HCT116 (cell line): Measurements from ENCODE around the gene EXOC4. TPM values are rescaled to one million over a fixed set of nuclear protein-coding genes. Genes with fewer than 3 reads are reported as not detected.
"Not testable (repeated sequence)": the region's sequence is repeated elsewhere in the genome, so short reads cannot be mapped to it uniquely, and the experiment has no call there.

ENCODE experiments used
- ATAC-seq: fragments of 200-7000 bp; cut with Tn5 transposase; 2 replicates; pipeline ENCODE4 v1.9.1; 2020; ENCODE audit warnings: mild to moderate bottlenecking, moderate library complexity
- BruUV-seq: library from RNA; stranded (reverse); fragments of 400-500 nt; replicated peaks from 2 replicates; lab custom pipeline; 2021; lab: Mats Ljungman, UMichigan
- CTCF ChIA-PET: fragments of 300-600 bp; sonication (Branson Sonifier 250); formaldehyde crosslinking; loops from one replicate; lab custom pipeline; 2021; ENCODE audit warnings: antibody characterized with exemption; lab: Charles Lee
- POLR2A ChIA-PET: fragments of 300-600, 350-600 bp; sonication (Branson Sonifier 250); formaldehyde crosslinking; loops from one replicate; lab custom pipeline; 2021; ENCODE audit warnings: antibody characterized with exemption; lab: Charles Lee
- RAD21 ChIA-PET, 2 experiments: fragments of 300-600 bp; sonication (Branson Sonifier 250); formaldehyde crosslinking; loops; one replicate each; lab custom pipeline; 2023; ENCODE audit warnings: low total read pairs in 2 of 2; ENCODE audit not compliant: uncharacterized antibody in 2 of 2, unreplicated experiment in 2 of 2, low non-redundant PET in 1 of 2; lab: Charles Lee
- DNase-seq: peaks from one replicate; pipeline ENCODE4 v3.0.0-alpha.2; 2010; ENCODE audit warnings: low read depth, low spot score
- H2AFZ ChIP-seq: fragments of 200-600 bp; shearing (Covaris generic), sonication (generic); 2 replicates; pipeline ENCODE4 v1.6.1; 2017; ENCODE audit warnings: low read depth, mixed run types, mixed read lengths, antibody characterized with exemption, low read length; ENCODE audit not compliant: poor library complexity, severe bottlenecking
- H3K27ac ChIP-seq: 2 replicates; pipeline ENCODE4 v1.5.1; 2012; ENCODE audit warnings: low read depth, low read length
- H3K27me3 ChIP-seq: fragments of 200-600 bp; sonication (generic); 2 replicates; pipeline ENCODE4 v1.6.1; 2016; ENCODE audit warnings: mixed run types, low read length, mixed read lengths; ENCODE audit not compliant: insufficient read depth
- H3K36me3 ChIP-seq, 2 experiments: fragments of 200-500 bp in 1 of 2; fragments of 200-600 bp in 1 of 2; sonication (Bioruptor generic) in 1 of 2; sonication (generic) in 1 of 2; 2 replicates each; pipeline versions ENCODE4 v1.5.1 to v1.6.1; 2014 to 2016; ENCODE audit warnings: low read length in 2 of 2, inconsistent platforms in 1 of 2, mixed read lengths in 1 of 2, mixed run types in 1 of 2; ENCODE audit not compliant: insufficient read depth in 2 of 2, control insufficient read depth in 1 of 2
- H3K4me1 ChIP-seq, 2 experiments: fragments of 200-600 bp in 1 of 2; sonication (generic) in 1 of 2; 2 replicates each; pipeline versions ENCODE4 v1.5.1 to v1.6.1; 2012 to 2017; ENCODE audit warnings: low read length in 2 of 2, inconsistent platforms in 1 of 2, mild to moderate bottlenecking in 1 of 2, mixed read lengths in 1 of 2, mixed run types in 1 of 2, moderate library complexity in 1 of 2; ENCODE audit not compliant: insufficient read depth in 2 of 2, control insufficient read depth in 1 of 2
- H3K4me2 ChIP-seq: fragments of 200-600 bp; sonication (generic); 2 replicates; pipeline ENCODE4 v1.6.1; 2017; ENCODE audit warnings: mixed run types, low read length, mixed read lengths
- H3K4me3 ChIP-seq, 2 experiments: fragments of 200-600 bp in 1 of 2; sonication (generic) in 1 of 2; replicated peaks in 1 of 2; 2 replicates each; pipeline ENCODE4 v1.5.1; 2011 to 2016; ENCODE audit warnings: low read length in 2 of 2, control low read depth in 1 of 2, low read depth in 1 of 2, mild to moderate bottlenecking in 1 of 2, mixed read lengths in 1 of 2, mixed run types in 1 of 2
- H3K79me2 ChIP-seq: fragments of 200-600 bp; sonication (generic); 2 replicates; pipeline ENCODE4 v1.6.1; 2017; ENCODE audit warnings: mild to moderate bottlenecking, mixed run types, low read length, moderate library complexity, mixed read lengths; ENCODE audit not compliant: insufficient read depth
- H3K9ac ChIP-seq: fragments of 200-600 bp; sonication (generic); 2 replicates; pipeline ENCODE4 v1.6.1; 2016; ENCODE audit warnings: low read length, mixed read lengths
- H3K9me2 ChIP-seq: fragments of 200-600 bp; sonication (generic), shearing (Covaris generic); 2 replicates; pipeline ENCODE4 v1.6.1; 2017; ENCODE audit warnings: mixed run types, mild to moderate bottlenecking, moderate library complexity; ENCODE audit not compliant: insufficient read depth
- H3K9me3 ChIP-seq, 2 experiments: fragments of 200-500 bp in 1 of 2; fragments of 200-600 bp in 1 of 2; sonication (Bioruptor generic) in 1 of 2; sonication (generic) in 1 of 2; 2 replicates each; pipeline ENCODE4 v1.6.1; 2014 to 2017; ENCODE audit warnings: low read length in 2 of 2, mixed read lengths in 2 of 2, inconsistent platforms in 1 of 2, low read depth in 1 of 2, mild to moderate bottlenecking in 1 of 2, mixed run types in 1 of 2, moderate library complexity in 1 of 2; ENCODE audit not compliant: control insufficient read depth in 1 of 2, insufficient read depth in 1 of 2
- H4K20me1 ChIP-seq: fragments of 200-600 bp; sonication (generic), shearing (Covaris generic); 2 replicates; pipeline ENCODE4 v1.6.1; 2017; ENCODE audit warnings: mixed run types, mild to moderate bottlenecking, moderate library complexity; ENCODE audit not compliant: insufficient read depth
- POLR2AphosphoS5 ChIP-seq: IDR thresholded peaks from 2 replicates; pipeline ENCODE4 v1.6.1; 2011; ENCODE audit warnings: mild to moderate bottlenecking, low read depth, low read length, moderate library complexity
- RAD21 ChIP-seq: IDR thresholded peaks from 2 replicates; pipeline ENCODE4 v1.6.1; 2012; ENCODE audit warnings: low read depth, mild to moderate bottlenecking
- intact Hi-C: fragments of 100-400 bp; cut with micrococcal nuclease; formaldehyde crosslinking; loops from 2 replicates; pipeline ENCODE4 v1.10.0; 2022
- total RNA-seq: library from RNA; stranded (reverse); gene quantifications from one replicate; pipeline ENCODE4 v1.2.1, GENCODE V29; 2021; ENCODE audit not compliant: unreplicated experiment
- TF ChIP-seq, protein P1 (sequence below), 3 experiments: fragments of 200-600 bp in 1 of 3; sonication (generic) in 1 of 3; IDR thresholded peaks in 2 of 3; conservative IDR thresholded peaks in 1 of 3; 2 replicates each; pipeline ENCODE4 v1.5.1; 2012 to 2017; ENCODE audit warnings: low read depth in 2 of 3, low read length in 2 of 3, antibody characterized with exemption in 1 of 3, borderline replicate concordance in 1 of 3, control low read depth in 1 of 3, mild to moderate bottlenecking in 1 of 3, mixed read lengths in 1 of 3, mixed run types in 1 of 3, moderate library complexity in 1 of 3; ENCODE audit not compliant: insufficient read depth in 1 of 3
- TF ChIP-seq, protein P2 (sequence below): IDR thresholded peaks from 2 replicates; pipeline ENCODE4 v1.6.1; 2012

Gene EXOC4
- total RNA-seq, 1 experiment from 2014 or later, result 40.3 TPM

DNA sequence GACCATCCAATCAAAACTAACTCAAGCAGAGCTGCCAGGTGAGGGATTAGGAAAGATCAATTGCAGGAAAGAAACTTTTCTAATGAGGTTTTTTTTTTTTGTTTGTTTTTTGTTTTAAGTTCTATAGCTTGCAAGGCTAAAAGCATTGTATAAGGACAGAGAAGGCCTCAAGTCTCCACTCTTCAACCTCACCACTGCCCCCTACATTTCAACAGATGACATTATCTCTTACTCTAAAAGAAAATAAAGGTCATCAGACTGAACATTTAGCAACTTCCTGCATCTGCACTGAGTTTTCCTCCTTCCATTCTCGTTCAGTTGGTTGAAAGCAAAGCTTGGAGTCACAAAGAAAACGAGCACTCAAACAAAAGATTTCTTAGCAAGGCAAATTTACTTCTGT, 45.2 kb upstream of the EXOC4 start:
- Histone ChIP-seq H3K79me2 (no peaks in the 10 kb centered on the region), H3K4me2 (no peak overlapping the region), H3K4me1 (no peaks in the 10 kb centered on the region), H3K4me3 (no peak overlapping the region), H3K9me2 (no peaks in the 10 kb centered on the region), H3K9ac (no peak overlapping the region), H3K36me3 (no peaks in the 10 kb centered on the region), H3K9me3 (no peaks in the 10 kb centered on the region)
- CTCF ChIA-PET, result interaction anchor here (1.0 kb wide), 1 partner anchor 498 kb away, joined by 3 read pairs; no protein-coding TSS in a partner anchor
- BruUV-seq, result no TSS peak
- RAD21 ChIA-PET, result no interaction called here
- peak; percentile 68 for ATAC-seq
- TF ChIP-seq, protein P1, sequence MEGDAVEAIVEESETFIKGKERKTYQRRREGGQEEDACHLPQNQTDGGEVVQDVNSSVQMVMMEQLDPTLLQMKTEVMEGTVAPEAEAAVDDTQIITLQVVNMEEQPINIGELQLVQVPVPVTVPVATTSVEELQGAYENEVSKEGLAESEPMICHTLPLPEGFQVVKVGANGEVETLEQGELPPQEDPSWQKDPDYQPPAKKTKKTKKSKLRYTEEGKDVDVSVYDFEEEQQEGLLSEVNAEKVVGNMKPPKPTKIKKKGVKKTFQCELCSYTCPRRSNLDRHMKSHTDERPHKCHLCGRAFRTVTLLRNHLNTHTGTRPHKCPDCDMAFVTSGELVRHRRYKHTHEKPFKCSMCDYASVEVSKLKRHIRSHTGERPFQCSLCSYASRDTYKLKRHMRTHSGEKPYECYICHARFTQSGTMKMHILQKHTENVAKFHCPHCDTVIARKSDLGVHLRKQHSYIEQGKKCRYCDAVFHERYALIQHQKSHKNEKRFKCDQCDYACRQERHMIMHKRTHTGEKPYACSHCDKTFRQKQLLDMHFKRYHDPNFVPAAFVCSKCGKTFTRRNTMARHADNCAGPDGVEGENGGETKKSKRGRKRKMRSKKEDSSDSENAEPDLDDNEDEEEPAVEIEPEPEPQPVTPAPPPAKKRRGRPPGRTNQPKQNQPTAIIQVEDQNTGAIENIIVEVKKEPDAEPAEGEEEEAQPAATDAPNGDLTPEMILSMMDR (IDR thresholded peaks at IDR 0.05 in 2 of 3, conservative IDR thresholded peaks at IDR 0.05 in 1 of 3; ENCODE audit: borderline replicate concordance in 1 of 3, insufficient read depth in 1 of 3, low read depth in 2 of 3, low read length in 2 of 3), result peak; percentile 33 to 54 (median 44); a peak in 5 of 6 replicates
- TF ChIP-seq, protein P2, sequence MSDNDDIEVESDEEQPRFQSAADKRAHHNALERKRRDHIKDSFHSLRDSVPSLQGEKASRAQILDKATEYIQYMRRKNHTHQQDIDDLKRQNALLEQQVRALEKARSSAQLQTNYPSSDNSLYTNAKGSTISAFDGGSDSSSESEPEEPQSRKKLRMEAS, result no peak
- TF ChIP-seq RAD21 (peak; percentile 47), POLR2AphosphoS5 (no peak)
- TF ChIP-seq, all 23 proteins: peak for 2
- H4K20me1 ChIP-seq, result no peaks in the 10 kb centered on the region
- no peak overlapping the region for H2AFZ ChIP-seq
- H3K27ac ChIP-seq, result no peak overlapping the region
- POLR2A ChIA-PET, result no interaction called here
- H3K27me3 ChIP-seq, result no peaks in the 10 kb centered on the region
- intact Hi-C loops, result no loop called here
- peak; percentile 12 for DNase-seq

DNA sequence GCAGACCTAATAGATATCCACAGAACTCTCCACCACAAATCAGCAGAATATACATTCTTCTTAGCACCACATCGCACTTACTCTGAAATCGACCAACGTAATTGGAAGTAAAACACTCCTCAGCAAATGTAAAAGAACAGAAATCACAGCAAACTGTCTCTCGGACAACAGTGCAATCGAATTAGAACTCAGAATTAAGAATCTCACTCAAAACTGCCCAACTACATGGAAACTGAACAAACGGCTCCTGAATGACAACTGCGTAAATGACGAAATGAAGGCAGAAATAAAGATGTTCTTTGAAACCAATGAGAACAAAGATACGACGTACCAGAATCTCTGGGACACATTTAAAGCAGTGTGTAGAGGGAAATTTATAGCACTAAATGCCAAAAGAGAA, 42.1 kb upstream of the EXOC4 start:
- DNase-seq, BruUV-seq, POLR2A ChIA-PET, H3K79me2 ChIP-seq, H3K4me1 ChIP-seq, H3K27ac ChIP-seq, H3K27me3 ChIP-seq, H3K9ac ChIP-seq, RAD21 ChIA-PET, H3K9me3 ChIP-seq, H3K4me3 ChIP-seq, H4K20me1 ChIP-seq, ATAC-seq, H3K36me3 ChIP-seq, H3K4me2 ChIP-seq, intact Hi-C loops, CTCF ChIA-PET, H2AFZ ChIP-seq, H3K9me2 ChIP-seq: not testable (repeated sequence)

DNA sequence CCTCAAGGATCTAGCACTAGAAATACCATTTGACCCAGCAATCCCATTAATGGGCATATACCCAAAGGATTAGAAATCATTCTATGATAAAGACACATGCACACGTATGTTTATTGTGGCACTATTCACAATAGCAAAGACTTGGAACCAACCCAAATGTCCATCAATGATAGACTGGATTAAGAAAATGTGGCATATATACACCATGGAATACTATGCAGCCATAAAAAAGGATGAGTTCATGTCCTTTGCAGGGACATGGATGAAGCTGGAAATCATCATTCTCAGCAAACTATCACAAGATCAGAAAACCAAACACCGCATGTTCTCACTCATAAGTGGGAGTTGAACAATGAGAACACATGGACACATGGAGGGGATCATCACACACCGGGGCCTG, 39.1 kb upstream of the EXOC4 start:
- H3K36me3 ChIP-seq, H3K27me3 ChIP-seq, H3K79me2 ChIP-seq, ATAC-seq, intact Hi-C loops, H4K20me1 ChIP-seq, H3K9ac ChIP-seq, H2AFZ ChIP-seq, RAD21 ChIA-PET, H3K4me2 ChIP-seq, DNase-seq, H3K4me1 ChIP-seq, BruUV-seq, H3K9me3 ChIP-seq, CTCF ChIA-PET, H3K4me3 ChIP-seq, H3K27ac ChIP-seq, POLR2A ChIA-PET, H3K9me2 ChIP-seq: not testable (repeated sequence)
